Mucosa of gallbladder (tissue), 1 donor: ENCODE data around the gene CC2D1B. TPM values are rescaled to one million over a fixed set of nuclear protein-coding genes. Genes with fewer than 3 reads are reported as not detected.
"Not testable (repeated sequence)": the region's sequence is repeated elsewhere in the genome, so short reads cannot be mapped to it uniquely, and the experiment has no call there.

ENCODE experiments used
- DNase-seq: peaks from one replicate; pipeline ENCODE4 v3.0.0-alpha.2; 2020; ENCODE audit warnings: low spot score
- total RNA-seq: library from RNA; stranded (reverse); gene quantifications from one replicate; pipeline ENCODE4 v1.2.1, GENCODE V29; 2021
- donor health status: DM: no; HTN: no; CAD: no.

The CC2D1B gene, protein sequence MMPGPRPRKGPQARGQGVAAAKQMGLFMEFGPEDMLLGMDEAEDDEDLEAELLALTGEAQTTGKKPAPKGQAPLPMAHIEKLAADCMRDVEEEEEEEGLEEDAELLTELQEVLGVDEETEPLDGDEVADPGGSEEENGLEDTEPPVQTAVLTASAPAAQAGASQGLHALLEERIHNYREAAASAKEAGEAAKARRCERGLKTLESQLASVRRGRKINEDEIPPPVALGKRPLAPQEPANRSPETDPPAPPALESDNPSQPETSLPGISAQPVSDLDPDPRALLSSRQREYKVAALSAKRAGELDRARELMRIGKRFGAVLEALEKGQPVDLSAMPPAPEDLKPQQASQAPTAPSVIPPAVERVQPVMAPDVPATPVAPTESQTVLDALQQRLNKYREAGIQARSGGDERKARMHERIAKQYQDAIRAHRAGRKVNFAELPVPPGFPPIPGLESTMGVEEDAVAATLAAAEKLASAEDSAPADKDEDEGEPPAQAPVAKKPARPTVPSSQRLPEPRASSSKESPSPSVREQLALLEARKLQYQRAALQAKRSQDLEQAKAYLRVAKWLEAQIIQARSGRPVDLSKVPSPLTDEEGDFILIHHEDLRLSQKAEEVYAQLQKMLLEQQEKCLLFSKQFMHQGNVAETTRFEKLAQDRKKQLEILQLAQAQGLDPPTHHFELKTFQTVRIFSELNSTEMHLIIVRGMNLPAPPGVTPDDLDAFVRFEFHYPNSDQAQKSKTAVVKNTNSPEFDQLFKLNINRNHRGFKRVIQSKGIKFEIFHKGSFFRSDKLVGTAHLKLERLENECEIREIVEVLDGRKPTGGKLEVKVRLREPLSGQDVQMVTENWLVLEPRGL
- 47.8 TPM for total RNA-seq

DNA sequence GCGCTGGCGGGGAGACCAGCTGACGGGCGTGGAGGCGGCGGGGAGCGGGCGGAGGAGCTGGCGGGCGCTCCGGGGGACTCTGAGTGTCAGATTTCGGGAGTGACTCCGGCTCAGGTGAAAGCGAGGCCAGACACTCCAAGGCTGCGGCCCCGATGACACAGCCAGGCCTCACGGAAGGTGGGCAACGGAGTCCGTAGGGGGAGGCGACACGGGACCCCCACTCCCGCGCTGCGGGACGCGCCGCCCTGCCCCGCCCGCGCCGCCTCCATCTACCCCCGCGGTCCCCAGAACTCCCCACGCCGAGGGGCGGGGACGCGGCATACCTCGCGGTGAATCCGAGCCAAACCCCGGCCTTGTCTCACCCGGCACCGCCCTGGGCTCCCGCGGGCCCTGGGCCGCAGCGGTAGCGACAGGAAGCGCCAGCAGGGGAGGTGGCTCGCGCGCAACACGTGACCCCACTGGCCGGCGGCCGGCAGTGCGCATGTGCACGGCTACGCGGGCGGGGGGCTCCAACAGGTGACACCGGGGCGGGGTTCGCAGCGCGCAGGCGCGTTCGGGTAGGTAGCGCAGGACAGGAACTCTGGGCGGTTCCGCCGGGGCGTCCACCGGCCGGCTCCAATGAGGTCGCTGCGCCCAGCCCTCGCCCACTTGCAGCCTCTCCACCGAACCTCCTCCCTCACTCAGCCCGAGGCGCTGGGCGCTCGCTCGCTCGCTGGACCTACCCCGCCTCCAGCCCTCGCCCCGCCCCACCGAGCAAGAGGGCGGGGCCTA, at the start of gene CC2D1B:
Gene CC2D1B (minus strand): TSS at position 460 of the 771 bp plus-strand sequence. CDS start 1,585 bp downstream, outside the sequence.
- DNase-seq = peak; percentile 99

DNA sequence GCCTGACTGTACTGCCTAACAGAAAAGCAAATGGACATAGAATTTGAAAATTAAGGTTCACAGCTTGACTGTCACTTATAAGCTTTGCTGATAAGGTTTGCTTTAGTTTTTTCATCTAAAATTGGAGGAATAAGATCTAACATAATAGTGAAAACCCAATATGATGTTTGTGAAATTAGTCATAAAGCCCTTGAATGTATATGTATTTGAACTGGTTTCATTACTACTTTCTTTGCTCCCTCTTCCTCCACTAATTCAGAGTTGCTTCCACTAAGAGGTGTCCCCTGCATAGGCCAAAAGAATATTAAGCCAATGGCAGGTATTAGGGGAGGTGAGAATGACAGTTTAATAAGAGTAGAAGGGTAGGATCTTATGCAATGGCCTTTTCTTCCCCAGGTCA, 48.9 kb upstream of the CC2D1B start:
- no peak for DNase-seq

DNA sequence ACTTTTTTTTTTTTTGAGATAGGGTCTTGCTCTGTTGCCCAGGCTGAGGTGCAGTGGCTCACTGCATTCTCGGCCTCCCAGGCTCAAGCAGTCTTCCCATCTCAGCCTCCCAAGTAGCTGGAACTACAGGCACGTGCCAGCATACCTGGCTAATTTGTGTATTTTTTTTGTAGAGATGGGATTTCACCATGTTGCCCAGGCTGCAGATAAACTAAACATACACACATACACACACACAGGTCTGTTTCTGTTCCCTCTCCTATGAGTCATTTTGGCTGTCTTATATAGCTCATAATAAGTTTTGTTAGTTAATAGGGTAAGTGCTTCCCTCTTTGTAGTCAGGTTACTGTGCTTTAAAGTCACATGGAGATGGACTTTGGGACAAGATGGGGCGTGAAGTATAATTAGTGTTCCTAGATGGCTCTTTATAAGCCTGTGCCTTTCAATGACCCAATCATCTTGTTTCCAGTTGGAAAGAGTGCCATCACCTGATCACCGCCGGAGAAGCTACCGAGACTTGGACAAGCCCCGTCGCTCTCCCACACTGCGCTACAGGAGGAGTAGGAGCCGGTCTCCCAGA, 47.5 kb upstream of the CC2D1B start:
- DNase-seq = no peak

DNA sequence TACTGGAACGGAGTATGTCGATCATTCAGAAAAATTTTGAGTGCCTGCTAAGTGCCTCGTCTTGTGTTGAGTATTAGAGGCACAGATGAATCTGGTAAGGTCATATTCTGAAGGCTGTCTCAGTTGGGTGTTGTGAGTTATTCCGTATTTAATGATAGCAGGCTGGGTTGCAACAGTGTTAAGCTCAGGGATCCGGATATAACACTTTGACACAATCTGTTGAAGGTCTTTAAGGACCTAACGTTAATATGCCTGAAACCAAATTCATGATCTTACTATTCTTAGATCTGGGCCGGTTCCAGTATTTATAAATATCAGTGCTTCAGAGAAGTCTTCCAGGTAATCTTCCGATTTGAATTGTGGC, 39.0 kb upstream of the CC2D1B start:
- DNase-seq = no peak

- peak; percentile 98 for DNase-seq
Measured at GRCh38 chr1:52404116-52404974, 38.3 kb upstream of the CC2D1B start, which contains the start of the genes ORC1 and PRPF38A. Gene ORC1 (minus strand): TSS chr1:52404423. CDS start chr1:52402223, 2,200 bp downstream. Gene PRPF38A (plus strand): TSS chr1:52404602. CDS start chr1:52404750, 148 bp downstream.

GRCh38 chr1:52403566-52404115, 37.6 kb upstream of the CC2D1B start:
- peak; percentile 10 for DNase-seq

DNA sequence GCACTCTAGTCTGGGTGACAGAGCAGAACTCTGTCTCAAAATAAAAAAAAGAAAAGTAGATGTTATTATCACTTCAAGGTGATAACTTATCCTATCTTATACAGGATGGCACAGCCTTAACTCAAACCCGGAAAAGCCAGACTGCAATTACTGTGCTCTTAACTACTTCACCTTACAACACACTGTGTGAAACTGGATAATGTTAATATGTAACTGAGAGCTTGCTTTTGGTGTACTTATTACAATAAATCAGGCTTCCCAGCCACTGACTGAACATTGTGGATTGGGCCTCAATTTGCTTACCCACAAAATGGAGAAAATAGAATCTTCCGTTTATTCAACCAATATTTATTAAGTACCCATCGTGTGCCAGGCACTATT, 36.8 kb upstream of the CC2D1B start:
- no peak for DNase-seq

GRCh38 chr1:52400131-52400530, 34.1 kb upstream of the CC2D1B start:
- DNase-seq = no peak

- DNase-seq = no peak
Measured at GRCh38 chr1:52399629-52400028, 33.6 kb upstream of the CC2D1B start.

DNA sequence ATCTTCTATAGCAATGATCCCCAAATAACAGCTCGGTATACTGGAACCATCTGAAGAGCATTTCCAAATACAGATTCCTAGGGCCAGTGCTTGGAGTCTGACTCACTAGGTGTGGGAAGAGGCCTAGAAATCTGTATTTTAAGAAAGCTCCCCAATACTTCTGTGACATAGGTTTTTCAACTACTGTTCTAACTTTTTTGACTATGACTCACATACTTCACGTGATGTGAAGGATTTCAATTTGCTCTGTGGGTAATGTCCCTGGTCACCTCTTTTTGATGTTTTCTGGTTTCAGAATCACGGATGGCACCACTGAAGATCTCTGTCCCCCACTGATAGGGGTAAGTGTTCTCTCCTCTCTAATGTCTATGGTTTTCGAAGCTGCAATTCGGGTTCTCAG, 27.2 kb upstream of the CC2D1B start:
- no peak for DNase-seq

DNA sequence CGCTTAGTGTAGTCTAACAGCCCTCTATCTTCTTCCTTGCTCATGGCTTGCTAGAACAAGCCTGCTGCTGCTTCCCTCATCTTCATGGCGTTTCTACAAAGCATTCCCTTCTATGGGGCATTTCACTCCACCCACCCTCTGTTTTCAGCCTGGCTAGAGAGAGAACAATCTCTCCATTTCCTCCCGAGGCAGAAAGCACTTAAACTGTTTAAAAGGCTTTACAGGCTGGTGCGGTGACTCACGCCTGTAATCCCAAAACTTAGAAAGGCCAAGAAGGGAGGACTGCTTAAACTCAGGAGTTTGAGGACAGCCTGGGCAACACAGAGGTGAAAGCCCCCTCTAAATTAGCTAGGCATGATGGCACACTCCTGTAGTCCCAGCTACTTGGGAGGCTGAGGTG, 20.5 kb upstream of the CC2D1B start:
- no peak for DNase-seq

GRCh38 chr1:52385376-52385775, 19.4 kb upstream of the CC2D1B start:
- DNase-seq = no peak

- DNase-seq = not testable (repeated sequence)
Measured at GRCh38 chr1:52369851-52370250, 3.8 kb upstream of the CC2D1B start.

GRCh38 chr1:52368383-52369172, 2.6 kb upstream of the CC2D1B start:
- DNase-seq = peak; percentile 52

- DNase-seq = no peak
Measured at GRCh38 chr1:52367272-52367671, 1.3 kb upstream of the CC2D1B start.

- DNase-seq = no peak
Measured at GRCh38 chr1:52366517-52366827, 467 bp upstream of the CC2D1B start.

DNA sequence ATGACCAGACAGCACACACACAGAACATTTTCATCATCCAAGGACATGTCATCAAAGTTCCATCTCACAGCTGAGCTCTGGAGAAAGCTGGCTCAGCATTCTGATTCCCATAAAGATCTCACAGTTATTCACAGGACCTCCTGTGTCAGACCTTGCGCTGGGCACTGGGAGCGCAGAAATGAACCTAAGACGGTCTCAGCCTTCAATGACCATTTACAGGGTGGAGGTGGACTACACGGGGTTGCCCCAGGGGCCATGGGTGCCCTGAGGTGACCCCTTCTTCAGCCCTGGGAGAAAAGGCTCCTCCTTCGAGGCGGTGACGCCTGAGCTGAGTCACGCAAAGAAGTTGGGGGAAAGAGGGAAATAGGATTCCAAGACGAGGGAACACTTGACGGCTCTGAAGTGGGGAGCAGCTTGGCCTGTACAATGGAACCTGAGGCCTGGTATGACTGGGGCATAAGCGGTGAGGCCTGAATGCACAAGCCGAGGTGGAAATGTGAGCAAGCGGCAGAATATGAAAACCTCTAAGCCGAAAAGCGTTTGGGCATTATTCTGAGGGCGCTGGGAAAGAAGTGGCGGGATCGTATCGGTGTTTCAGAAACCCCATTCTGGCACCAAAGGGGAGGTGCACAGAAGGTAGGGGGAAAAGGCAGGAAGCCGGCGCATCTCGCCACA, 797 bp downstream of the CC2D1B start:
- peak; percentile 27 for DNase-seq

DNA sequence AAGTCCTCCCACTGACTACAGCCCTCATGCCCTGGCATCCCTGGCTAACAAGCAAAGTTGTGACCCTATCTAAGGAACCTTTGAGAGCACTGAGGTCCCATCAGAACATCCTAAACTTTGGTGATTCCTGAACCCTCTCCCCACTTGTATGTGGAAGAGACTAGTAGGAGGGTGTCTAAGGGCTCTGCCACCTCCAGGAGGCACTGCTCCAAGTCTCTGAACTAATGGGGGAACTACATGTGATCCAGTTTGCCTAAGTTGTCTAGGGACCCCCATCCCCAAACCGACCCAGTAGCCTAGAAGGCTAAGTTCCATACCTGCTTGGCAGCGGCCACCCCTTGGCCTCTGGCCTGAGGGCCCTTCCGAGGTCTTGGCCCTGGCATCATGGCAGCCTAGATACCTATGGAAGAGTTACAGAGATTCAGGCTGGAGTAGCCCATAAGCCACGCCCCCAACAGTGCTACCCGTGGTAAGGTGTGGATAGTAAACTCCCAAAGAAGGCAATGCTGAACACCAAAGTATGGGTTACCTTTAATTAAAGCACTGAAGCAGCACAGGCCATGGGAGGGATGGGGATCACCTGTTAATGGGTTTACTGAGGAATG, 1.7 kb downstream of the CC2D1B start:
- no peak for DNase-seq

DNA sequence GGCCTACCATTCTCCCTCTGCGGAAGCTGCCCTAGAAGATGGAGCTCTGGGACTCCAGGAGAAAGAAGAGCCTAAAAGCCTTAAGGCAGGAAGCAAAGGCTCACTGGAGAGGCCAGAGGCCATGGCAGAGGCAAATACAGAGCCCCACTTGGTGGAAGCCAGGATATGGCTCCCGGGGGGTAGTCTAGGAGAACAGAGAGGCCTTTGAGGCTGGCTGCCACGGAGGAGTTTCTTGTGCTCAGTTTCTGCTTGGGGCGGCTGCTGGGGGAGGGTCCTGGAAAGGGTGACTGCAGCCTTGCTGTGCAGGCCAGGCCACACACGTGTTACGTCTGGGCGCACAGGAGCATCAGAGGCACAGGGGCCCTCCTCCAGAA, 5.4 kb downstream of the CC2D1B start:
- no peak for DNase-seq
